GM12873 (cell line): ENCODE data around the gene OR1S2.
"Not testable (repeated sequence)": the region's sequence is repeated elsewhere in the genome, so short reads cannot be mapped to it uniquely, and the experiment has no call there.

ENCODE experiments used
- TF ChIP-seq, protein P1 (sequence below): IDR thresholded peaks from 2 replicates; pipeline ENCODE4 v1.5.1; 2012; ENCODE audit warnings: low read depth, mild to moderate bottlenecking, moderate library complexity, low read length, control low read depth; ENCODE audit not compliant: insufficient read depth; ENCODE audit errors: missing control alignments

The OR1S2 gene, protein sequence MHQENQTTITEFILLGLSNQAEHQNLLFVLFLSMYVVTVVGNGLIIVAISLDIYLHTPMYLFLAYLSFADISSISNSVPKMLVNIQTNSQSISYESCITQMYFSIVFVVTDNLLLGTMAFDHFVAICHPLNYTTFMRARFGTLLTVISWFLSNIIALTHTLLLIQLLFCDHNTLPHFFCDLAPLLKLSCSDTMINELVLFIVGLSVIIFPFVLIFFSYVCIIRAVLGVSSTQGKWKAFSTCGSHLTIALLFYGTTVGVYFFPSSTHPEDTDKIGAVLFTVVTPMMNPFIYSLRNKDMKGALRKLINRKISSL

DNA sequence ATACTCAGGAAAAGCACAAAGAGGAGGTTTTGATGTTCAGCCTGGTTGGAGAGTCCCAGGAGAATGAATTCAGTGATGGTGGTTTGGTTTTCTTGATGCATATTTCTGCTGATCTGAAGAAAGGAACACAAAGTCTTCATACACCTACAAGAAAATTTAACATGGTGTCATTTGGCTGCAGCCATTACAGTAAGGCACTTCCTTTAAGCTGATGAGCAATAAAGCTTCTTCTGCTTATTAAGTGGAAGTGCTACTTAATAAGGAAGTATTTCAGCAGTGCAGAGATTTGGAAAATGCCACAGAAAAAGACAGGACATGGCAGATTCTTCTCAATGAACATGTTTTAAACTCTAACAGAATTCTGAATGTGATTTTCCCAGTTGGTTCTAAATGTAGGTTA lies at the start of gene OR1S2:
TSS of gene OR1S2 (minus strand) at position 101 of the 400 bp plus-strand sequence. CDS start at position 101, 0 bp downstream.
- TF ChIP-seq, protein P1, sequence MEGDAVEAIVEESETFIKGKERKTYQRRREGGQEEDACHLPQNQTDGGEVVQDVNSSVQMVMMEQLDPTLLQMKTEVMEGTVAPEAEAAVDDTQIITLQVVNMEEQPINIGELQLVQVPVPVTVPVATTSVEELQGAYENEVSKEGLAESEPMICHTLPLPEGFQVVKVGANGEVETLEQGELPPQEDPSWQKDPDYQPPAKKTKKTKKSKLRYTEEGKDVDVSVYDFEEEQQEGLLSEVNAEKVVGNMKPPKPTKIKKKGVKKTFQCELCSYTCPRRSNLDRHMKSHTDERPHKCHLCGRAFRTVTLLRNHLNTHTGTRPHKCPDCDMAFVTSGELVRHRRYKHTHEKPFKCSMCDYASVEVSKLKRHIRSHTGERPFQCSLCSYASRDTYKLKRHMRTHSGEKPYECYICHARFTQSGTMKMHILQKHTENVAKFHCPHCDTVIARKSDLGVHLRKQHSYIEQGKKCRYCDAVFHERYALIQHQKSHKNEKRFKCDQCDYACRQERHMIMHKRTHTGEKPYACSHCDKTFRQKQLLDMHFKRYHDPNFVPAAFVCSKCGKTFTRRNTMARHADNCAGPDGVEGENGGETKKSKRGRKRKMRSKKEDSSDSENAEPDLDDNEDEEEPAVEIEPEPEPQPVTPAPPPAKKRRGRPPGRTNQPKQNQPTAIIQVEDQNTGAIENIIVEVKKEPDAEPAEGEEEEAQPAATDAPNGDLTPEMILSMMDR: no peak

DNA sequence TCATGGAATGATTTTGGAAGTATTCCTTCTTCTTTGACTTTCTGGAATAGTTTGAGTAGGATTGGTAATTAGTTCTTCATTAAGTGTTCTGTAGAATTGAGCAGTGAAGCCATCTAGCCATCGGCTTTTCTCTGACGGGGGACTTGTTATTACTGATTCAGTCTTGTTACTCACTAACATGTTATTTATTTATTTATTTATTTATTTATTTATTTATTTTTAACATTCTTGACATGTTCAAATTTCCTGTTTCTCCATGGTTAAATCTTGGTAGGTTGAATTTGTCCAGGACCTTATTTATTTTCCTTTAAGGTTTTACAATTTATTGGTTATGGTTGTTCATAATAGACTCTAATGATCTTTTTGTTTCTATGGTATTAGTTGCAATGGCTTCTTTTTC lies 40.0 kb upstream of the OR1S2 start:
- TF ChIP-seq, protein P1: no peak

DNA sequence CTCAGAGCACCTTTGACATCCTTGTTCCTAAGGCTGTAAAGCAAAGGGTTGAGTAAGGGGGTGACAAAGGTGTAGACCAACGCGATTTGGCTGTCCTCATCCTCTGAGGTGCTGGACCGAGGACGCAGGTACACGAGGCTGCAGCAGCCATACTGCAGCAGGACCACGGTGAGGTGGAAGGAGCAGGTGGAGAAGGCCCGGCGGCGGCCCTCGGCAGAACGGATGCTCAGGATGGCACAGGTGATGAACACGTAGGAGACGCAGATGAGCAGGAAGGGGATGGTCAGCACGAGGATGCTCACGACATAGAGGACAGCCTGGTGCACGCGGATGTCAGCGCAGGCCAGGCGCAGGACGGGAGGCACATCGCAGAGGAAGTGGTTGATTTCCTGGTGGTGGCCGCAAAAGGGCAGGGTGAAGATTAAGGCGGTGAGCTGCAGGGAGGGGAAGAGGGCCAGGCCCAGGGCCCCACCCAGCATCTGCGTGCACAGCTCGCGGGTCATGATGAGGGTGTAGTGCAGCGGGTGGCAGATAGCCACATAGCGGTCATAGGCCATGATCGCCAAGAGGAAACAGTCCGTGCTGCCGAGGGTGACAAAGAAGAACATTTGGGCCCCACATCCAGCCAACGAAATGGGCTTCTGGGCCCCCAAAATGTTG lies 24.1 kb upstream of the OR1S2 start:
- TF ChIP-seq, protein P1: no peak

DNA sequence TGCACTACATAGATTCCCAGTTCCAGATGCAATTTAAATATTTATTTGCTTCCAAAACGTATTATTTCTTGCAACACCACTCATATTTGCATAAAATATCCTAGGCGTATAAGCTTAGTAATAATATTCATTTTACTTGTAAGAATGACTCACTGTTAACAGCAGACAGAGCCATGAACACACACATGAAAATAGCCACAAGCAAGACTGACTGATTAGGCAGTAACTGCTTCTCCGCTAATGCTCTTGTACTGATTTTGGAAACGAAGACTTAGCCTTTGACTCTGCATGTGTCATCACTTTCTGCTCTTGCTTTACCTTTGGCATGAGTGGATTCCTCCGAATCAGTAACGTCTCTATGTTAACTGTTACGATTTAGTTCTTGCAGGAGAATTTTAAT lies 18.8 kb upstream of the OR1S2 start:
- TF ChIP-seq, protein P1: no peak

DNA sequence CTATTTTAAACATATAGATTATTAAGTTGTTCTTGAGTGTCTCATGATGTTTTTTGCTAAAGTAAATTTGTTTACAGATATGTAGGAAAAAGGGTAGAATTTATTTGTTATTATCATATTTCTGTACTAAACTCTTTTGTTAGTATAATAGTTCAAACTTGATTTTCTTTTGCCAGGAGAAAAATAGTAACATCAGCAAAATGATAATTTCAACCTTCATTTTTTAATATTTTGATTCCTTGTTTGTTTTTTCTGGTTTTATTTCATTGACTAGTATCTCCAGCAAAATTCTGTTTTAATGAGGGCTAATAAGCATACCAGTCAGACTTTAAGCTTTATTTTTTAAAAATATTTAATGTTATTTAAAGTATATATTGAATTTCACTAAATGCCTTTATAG lies 12.5 kb upstream of the OR1S2 start:
- TF ChIP-seq, protein P1: no peak

DNA sequence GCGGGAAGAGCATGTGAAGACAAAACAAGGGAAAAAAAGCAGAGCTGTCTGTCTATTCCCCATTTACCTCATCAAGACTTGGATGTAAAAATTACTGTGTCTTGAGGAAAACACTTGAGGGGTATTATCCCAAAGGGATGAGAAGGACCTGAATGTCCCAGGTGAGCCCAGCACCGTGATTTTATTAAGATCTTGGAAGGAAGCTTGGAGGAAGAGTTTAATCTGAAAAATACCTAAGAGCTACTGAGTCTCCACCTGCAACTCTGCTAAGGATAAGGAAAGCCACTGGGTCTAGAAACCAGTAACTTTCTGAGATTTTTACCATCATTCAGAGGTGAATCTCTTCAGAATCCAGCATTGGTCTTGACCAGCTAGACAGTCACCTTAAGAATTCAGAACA lies 8.5 kb upstream of the OR1S2 start, which contains the start of gene OR1S1:
TSS of gene OR1S1 (plus strand) at position 301 of the 400 bp plus-strand sequence.
- TF ChIP-seq, protein P1: not testable (repeated sequence)

DNA sequence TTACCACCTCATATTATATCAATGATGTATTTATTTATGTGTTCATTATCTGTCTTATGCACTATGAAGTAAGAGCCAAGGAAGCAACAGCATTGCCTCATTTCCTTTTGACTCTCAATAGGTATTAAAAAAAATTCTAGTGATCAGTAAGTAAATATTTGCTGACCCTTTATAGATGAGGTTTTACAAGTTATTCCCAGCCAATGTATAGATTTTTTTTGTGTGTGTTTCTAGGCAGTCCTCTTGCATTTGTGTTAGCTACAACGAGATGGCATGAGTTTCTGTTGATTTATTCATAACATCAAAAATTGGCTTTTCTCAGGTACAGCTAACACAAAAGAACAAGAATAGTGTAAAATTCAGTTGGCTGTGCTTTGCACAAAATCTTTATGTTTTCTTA lies 4.7 kb downstream of the OR1S2 start:
- TF ChIP-seq, protein P1: no peak
